Parathyroid adenoma (tissue), 2 donors: ENCODE data around the gene DGKD.

Experiments used
- H2AFZ ChIP-seq: fragments of 300-600 bp; sonication (generic); one replicate; pipeline ENCODE4 v1.7.0; 2017; ENCODE audit warnings: antibody characterized with exemption, mild to moderate bottlenecking
- H3K27ac ChIP-seq: fragments of 300-600 bp; sonication (generic); one replicate; pipeline ENCODE4 v1.7.0; 2017
- H3K27me3 ChIP-seq: fragments of 300-600 bp; sonication (generic); one replicate; pipeline ENCODE4 v1.7.0; 2017; ENCODE audit warnings: low read length; ENCODE audit not compliant: control insufficient read depth, insufficient read depth
- H3K36me3 ChIP-seq: fragments of 300-600 bp; sonication (generic); one replicate; pipeline ENCODE4 v1.7.0; 2017; ENCODE audit warnings: low read length; ENCODE audit not compliant: control insufficient read depth, insufficient read depth
- H3K4me1 ChIP-seq: fragments of 300-600 bp; sonication (generic); one replicate; pipeline ENCODE4 v1.7.0; 2017; ENCODE audit warnings: control low read depth
- H3K4me2 ChIP-seq: fragments of 300-600 bp; sonication (generic); one replicate; pipeline ENCODE4 v1.7.0; 2017; ENCODE audit warnings: low read length
- H3K4me3 ChIP-seq: fragments of 300-600 bp; sonication (generic); one replicate; pipeline ENCODE4 v1.7.0; 2017; ENCODE audit warnings: low read depth, low read length
- H3K79me2 ChIP-seq: fragments of 300-600 bp; sonication (generic); one replicate; pipeline ENCODE4 v1.7.0; 2017; ENCODE audit warnings: control low read depth
- H3K9ac ChIP-seq: fragments of 300-600 bp; sonication (generic); one replicate; pipeline ENCODE4 v1.7.0; 2017; ENCODE audit warnings: mild to moderate bottlenecking
- H3K9me3 ChIP-seq: fragments of 300-600 bp; sonication (generic); one replicate; pipeline ENCODE4 v1.7.0; 2017; ENCODE audit warnings: low read length; ENCODE audit not compliant: control insufficient read depth
- TF ChIP-seq, protein P1 (sequence below): fragments of 300-600 bp; sonication (generic); IDR thresholded peaks from one replicate; pipeline ENCODE4 v1.7.0; 2017; ENCODE audit warnings: antibody characterized with exemption, mild to moderate bottlenecking
- donor health status: primary hyperparathyroidism.

Gene DGKD

DNA sequence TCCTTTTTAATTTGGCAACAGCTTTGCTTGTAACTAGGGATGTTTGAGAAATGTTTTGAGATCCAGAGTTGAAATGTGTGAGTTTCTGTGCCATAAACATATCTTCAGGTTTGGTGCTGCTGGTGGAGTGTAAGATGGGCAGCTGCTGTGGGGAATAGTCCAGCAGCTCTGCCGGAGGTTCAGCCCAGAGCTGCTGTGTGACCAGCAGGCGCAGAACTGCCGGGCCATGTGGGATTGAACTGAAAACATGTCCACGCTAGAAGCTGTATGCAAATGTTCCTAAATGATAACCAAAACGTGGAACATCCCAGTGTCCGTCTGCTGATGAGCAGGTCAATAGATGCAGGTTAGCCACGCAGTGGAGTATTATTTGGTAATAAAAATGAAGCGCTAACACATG is 99.6 kb downstream of the DGKD start:
- H3K36me3 ChIP-seq = no peaks in the 10 kb centered on the region
- TF ChIP-seq, protein P1, sequence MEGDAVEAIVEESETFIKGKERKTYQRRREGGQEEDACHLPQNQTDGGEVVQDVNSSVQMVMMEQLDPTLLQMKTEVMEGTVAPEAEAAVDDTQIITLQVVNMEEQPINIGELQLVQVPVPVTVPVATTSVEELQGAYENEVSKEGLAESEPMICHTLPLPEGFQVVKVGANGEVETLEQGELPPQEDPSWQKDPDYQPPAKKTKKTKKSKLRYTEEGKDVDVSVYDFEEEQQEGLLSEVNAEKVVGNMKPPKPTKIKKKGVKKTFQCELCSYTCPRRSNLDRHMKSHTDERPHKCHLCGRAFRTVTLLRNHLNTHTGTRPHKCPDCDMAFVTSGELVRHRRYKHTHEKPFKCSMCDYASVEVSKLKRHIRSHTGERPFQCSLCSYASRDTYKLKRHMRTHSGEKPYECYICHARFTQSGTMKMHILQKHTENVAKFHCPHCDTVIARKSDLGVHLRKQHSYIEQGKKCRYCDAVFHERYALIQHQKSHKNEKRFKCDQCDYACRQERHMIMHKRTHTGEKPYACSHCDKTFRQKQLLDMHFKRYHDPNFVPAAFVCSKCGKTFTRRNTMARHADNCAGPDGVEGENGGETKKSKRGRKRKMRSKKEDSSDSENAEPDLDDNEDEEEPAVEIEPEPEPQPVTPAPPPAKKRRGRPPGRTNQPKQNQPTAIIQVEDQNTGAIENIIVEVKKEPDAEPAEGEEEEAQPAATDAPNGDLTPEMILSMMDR = no peak
- no peak overlapping the region for H3K9ac ChIP-seq

GRCh38 chr2:233455006-233455405 is 100.7 kb downstream of the DGKD start:
- H3K27me3 ChIP-seq = no peaks in the 10 kb centered on the region
- TF ChIP-seq, protein P1 = no peak
- H3K9ac ChIP-seq = no peak overlapping the region
- H3K4me3 ChIP-seq = no peak overlapping the region
- no peaks in the 10 kb centered on the region for H3K36me3 ChIP-seq
- H3K27ac ChIP-seq = no peak overlapping the region
- H3K4me2 ChIP-seq = no peak overlapping the region
- H2AFZ ChIP-seq = no peak overlapping the region
- no peaks in the 10 kb centered on the region for H3K4me1 ChIP-seq
- H3K79me2 ChIP-seq = no peaks in the 10 kb centered on the region
- no peaks in the 10 kb centered on the region for H3K9me3 ChIP-seq

More for the DNA sequence above, 99.6 kb downstream of the DGKD start:
- Histone ChIP-seq H3K4me2 (no peak overlapping the region), H2AFZ (no peak overlapping the region), H3K4me3 (no peak overlapping the region), H3K79me2 (no peaks in the 10 kb centered on the region), H3K4me1 (no peaks in the 10 kb centered on the region), H3K27me3 (no peaks in the 10 kb centered on the region), H3K27ac (no peak overlapping the region), H3K9me3 (no peaks in the 10 kb centered on the region)

DNA sequence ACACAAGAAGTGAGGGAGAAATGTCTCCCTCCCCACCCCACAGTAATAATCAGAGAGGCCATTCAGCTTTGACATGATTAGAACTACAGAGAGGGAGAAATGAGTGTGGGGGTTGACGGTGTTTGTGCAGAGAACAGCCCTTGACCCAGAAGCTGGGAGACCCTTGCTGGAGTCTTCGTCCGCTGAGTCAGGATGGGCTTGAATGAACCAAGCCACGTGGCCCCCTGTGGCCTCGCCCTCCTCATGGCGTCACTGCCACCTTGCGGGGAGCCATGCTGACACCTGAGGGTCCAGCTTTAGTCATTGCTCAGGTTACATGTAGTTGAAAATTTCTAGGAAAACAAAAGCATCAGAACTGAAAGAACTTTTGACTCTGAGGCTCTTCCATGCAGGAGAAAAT is 101.2 kb downstream of the DGKD start:
- no peak overlapping the region for H3K9ac ChIP-seq
- H3K4me2 ChIP-seq = no peak overlapping the region
- H3K4me3 ChIP-seq = no peak overlapping the region
- no peak overlapping the region for H3K27ac ChIP-seq
- H3K36me3 ChIP-seq = no peaks in the 10 kb centered on the region
- H3K27me3 ChIP-seq = no peaks in the 10 kb centered on the region
- H2AFZ ChIP-seq = no peak overlapping the region
- no peaks in the 10 kb centered on the region for H3K9me3 ChIP-seq
- H3K4me1 ChIP-seq = no peaks in the 10 kb centered on the region
- no peaks in the 10 kb centered on the region for H3K79me2 ChIP-seq
- TF ChIP-seq, protein P1 = no peak

- Histone ChIP-seq H2AFZ (no peak overlapping the region), H3K4me3 (no peak overlapping the region), H3K4me2 (no peak overlapping the region), H3K79me2 (no peaks in the 10 kb centered on the region), H3K36me3 (no peaks in the 10 kb centered on the region), H3K27me3 (no peaks in the 10 kb centered on the region), H3K27ac (no peak overlapping the region), H3K9ac (no peak overlapping the region), H3K9me3 (no peaks in the 10 kb centered on the region), H3K4me1 (no peaks in the 10 kb centered on the region)
- TF ChIP-seq, protein P1 = no peak
Observed at GRCh38 chr2:233456111-233456510, 101.8 kb downstream of the DGKD start.

- H2AFZ ChIP-seq = no peak overlapping the region
Observed at GRCh38 chr2:233456934-233457333, 102.6 kb downstream of the DGKD start.

More at GRCh38 chr2:233456934-233457333, 102.6 kb downstream of the DGKD start:
- Histone ChIP-seq H3K9me3 (no peaks in the 10 kb centered on the region), H3K4me1 (no peaks in the 10 kb centered on the region), H3K4me3 (no peak overlapping the region), H3K27me3 (no peaks in the 10 kb centered on the region), H3K27ac (no peak overlapping the region), H3K79me2 (no peaks in the 10 kb centered on the region), H3K4me2 (no peak overlapping the region), H3K36me3 (no peaks in the 10 kb centered on the region), H3K9ac (no peak overlapping the region)
- TF ChIP-seq, protein P1 = no peak
